HUDEP-2 (cell line): ENCODE results near the gene VDR.
A peak's percentile ranks its signal among the peaks of the same experiment; 100 is the strongest.
"Not testable (repeated sequence)": the region's sequence is repeated elsewhere in the genome, so short reads cannot be mapped to it uniquely, and the experiment has no call there.

Source experiments
- DNase-seq, 76 experiments: peaks; one replicate each; lab custom pipeline; 2025; ENCODE audit not compliant: unreplicated experiment in 76 of 76; lab: John Stamatoyannopoulos, UW

Gene VDR

GRCh38 chr12:47818007-47818376 lies 86.8 kb downstream of the VDR start:
- no peak for DNase-seq

GRCh38 chr12:47817272-47818006 lies 87.4 kb downstream of the VDR start:
- DNase-seq, result peak in 1 of 76 experiments; percentile 8

GRCh38 chr12:47816403-47817271 lies 88.2 kb downstream of the VDR start:
- DNase-seq, result no peak

- not testable (repeated sequence) for DNase-seq
Observed at GRCh38 chr12:47815447-47815846, 89.3 kb downstream of the VDR start.

GRCh38 chr12:47814539-47815170 lies 90.1 kb downstream of the VDR start:
- no peak for DNase-seq

GRCh38 chr12:47813511-47814196 lies 91.1 kb downstream of the VDR start:
- DNase-seq, result no peak

GRCh38 chr12:47812797-47813510 lies 91.8 kb downstream of the VDR start:
- peak in 62 of 76 experiments; percentile 14 to 82 (median 56) for DNase-seq

GRCh38 chr12:47811581-47812484 lies 93.0 kb downstream of the VDR start:
- no peak for DNase-seq

GRCh38 chr12:47811072-47811396 lies 93.8 kb downstream of the VDR start:
- DNase-seq, result no peak

GRCh38 chr12:47809518-47809917 lies 95.3 kb downstream of the VDR start:
- not testable (repeated sequence) for DNase-seq

- peak in 15 of 76 experiments; percentile 4 to 41 (median 22) for DNase-seq
Observed at GRCh38 chr12:47808574-47809365, 96.0 kb downstream of the VDR start.

GRCh38 chr12:47808050-47808449 lies 96.7 kb downstream of the VDR start:
- no peak for DNase-seq

- peak in 8 of 76 experiments; percentile 5 to 21 (median 11) for DNase-seq
Observed at GRCh38 chr12:47807338-47807737, 97.5 kb downstream of the VDR start.

GRCh38 chr12:47805417-47805816 lies 99.4 kb downstream of the VDR start:
- no peak for DNase-seq

GRCh38 chr12:47804171-47804570 lies 100.6 kb downstream of the VDR start:
- DNase-seq, result no peak

- DNase-seq, result no peak
Observed at GRCh38 chr12:47803191-47803875, 101.5 kb downstream of the VDR start.

- DNase-seq, result peak in 5 of 76 experiments; percentile 13 to 24 (median 16)
Observed at GRCh38 chr12:47802312-47802711, 102.5 kb downstream of the VDR start.

GRCh38 chr12:47801904-47802246 lies 102.9 kb downstream of the VDR start:
- no peak for DNase-seq
